NB4 (cell line): ENCODE measurements around the gene MS4A15.

ENCODE experiments used
- CTCF ChIP-seq: IDR thresholded peaks from one replicate; pipeline ENCODE4 v1.5.1; 2012; ENCODE audit warnings: low read depth, low read length
- POLR2A ChIP-seq: IDR thresholded peaks from 2 replicates; pipeline ENCODE4 v1.6.1; 2011; ENCODE audit warnings: mild to moderate bottlenecking; ENCODE audit not compliant: insufficient read length; ENCODE audit errors: extremely low read depth

GRCh38 chr11:60821827-60822599 lies 65.3 kb downstream of the MS4A15 start:
- TF ChIP-seq CTCF (no peak), POLR2A (no peak)
